GM12878 (cell line): ENCODE measurements around the gene FARS2. TPM values are rescaled to one million over a fixed set of nuclear protein-coding genes. Genes with fewer than 3 reads are reported as not detected.

Experiments
- ATAC-seq: fragments of 200-7000 bp; cut with Tn5 transposase; 3 replicates; pipeline ENCODE4 v1.9.1; 2020; ENCODE audit warnings: mild to moderate bottlenecking, moderate library complexity
- BruUV-seq: library from RNA; stranded (reverse); fragments of 400-500 nt; replicated peaks from 2 replicates; lab custom pipeline; 2021; lab: Mats Ljungman, UMichigan
- CTCF ChIA-PET: fragments of 300-600 bp; sonication (Branson Sonifier 250); formaldehyde crosslinking; extraction: SDS; loops from one replicate; lab custom pipeline; 2021; ENCODE audit warnings: inconsistent platforms; lab: Yijun Ruan, JAX
- POLR2A ChIA-PET: fragments of 350-600 bp; formaldehyde crosslinking; extraction: SDS; loops from one replicate; lab custom pipeline; 2021; ENCODE audit warnings: inconsistent platforms; lab: Charles Lee
- RAD21 ChIA-PET: fragments of 300-600 bp; sonication (Branson Sonifier 250); formaldehyde crosslinking; loops from one replicate; lab custom pipeline; 2023; ENCODE audit warnings: antibody characterized with exemption; ENCODE audit not compliant: unreplicated experiment; lab: Charles Lee
- SMC1A ChIA-PET: fragments of 300-600 bp; sonication (Branson Sonifier 250); formaldehyde crosslinking; loops from one replicate; lab custom pipeline; 2023; ENCODE audit not compliant: unreplicated experiment, uncharacterized antibody; lab: Charles Lee
- DNase-seq: peaks from one replicate; pipeline ENCODE4 v3.0.0-alpha.2; 2011; ENCODE audit warnings: low read depth, low spot score
- FAIRE-seq: peaks from 3 replicates; lab custom pipeline; 2011; peaks lifted over from hg19 to GRCh38; lab: Jason Lieb, UNC
- H2AFZ ChIP-seq: 2 replicates; pipeline ENCODE4 v1.6.0; 2011; ENCODE audit warnings: low read depth, low read length, control low read depth; ENCODE audit not compliant: control insufficient read depth
- H3K27ac ChIP-seq: 2 replicates; pipeline ENCODE4 v1.5.1; 2011; ENCODE audit warnings: control low read depth; ENCODE audit not compliant: control insufficient read depth, insufficient read depth
- H3K27me3 ChIP-seq, 2 experiments: replicated peaks in 1 of 2; 2 replicates each; pipeline versions ENCODE4 v1.6.0 to v1.6.1; 2011; ENCODE audit warnings: low read length in 1 of 2; ENCODE audit not compliant: control insufficient read depth in 2 of 2, insufficient read depth in 2 of 2
- H3K36me3 ChIP-seq, 2 experiments: 2 replicates each; pipeline ENCODE4 v1.5.1; 2011; ENCODE audit warnings: low read length in 1 of 2; ENCODE audit not compliant: control insufficient read depth in 2 of 2, insufficient read depth in 2 of 2
- H3K4me1 ChIP-seq: 2 replicates; pipeline ENCODE4 v1.6.1; 2011; ENCODE audit warnings: mild to moderate bottlenecking, low read length, moderate library complexity, mixed read lengths; ENCODE audit not compliant: control insufficient read depth, insufficient read depth
- H3K4me2 ChIP-seq: 2 replicates; pipeline ENCODE4 v1.6.0; 2011; ENCODE audit warnings: control low read depth; ENCODE audit not compliant: control insufficient read depth, insufficient read depth
- H3K4me3 ChIP-seq: fragments of 200-600 bp; sonication (generic); 2 replicates; pipeline ENCODE4 v1.5.1; 2016
- H3K79me2 ChIP-seq: 2 replicates; pipeline ENCODE4 v1.6.0; 2011; ENCODE audit warnings: low read length; ENCODE audit not compliant: control insufficient read depth, insufficient read depth
- H3K9ac ChIP-seq: 2 replicates; pipeline ENCODE4 v1.8.0; 2011; ENCODE audit warnings: low read length, control low read depth, mixed read lengths; ENCODE audit not compliant: control insufficient read depth, insufficient read depth
- H3K9me3 ChIP-seq: replicated peaks from 3 replicates; pipeline ENCODE4 v1.5.1; 2011; ENCODE audit warnings: mild to moderate bottlenecking, low read length; ENCODE audit not compliant: control insufficient read depth, insufficient read depth
- H4K20me1 ChIP-seq: 2 replicates; pipeline ENCODE4 v1.6.0; 2011; ENCODE audit not compliant: control insufficient read depth, insufficient read depth
- ASH2L ChIP-seq: fragments of 300-600, 200-600 bp; sonication (generic); IDR thresholded peaks from 2 replicates; pipeline ENCODE4 v1.6.1; 2017; ENCODE audit warnings: low read depth, mild to moderate bottlenecking, borderline replicate concordance
- CREB1 ChIP-seq: IDR thresholded peaks from 2 replicates; pipeline ENCODE4 v1.6.1; 2012; ENCODE audit warnings: low read depth, mild to moderate bottlenecking, inconsistent platforms
- HCFC1 ChIP-seq: fragments of 150-350 bp; IDR thresholded peaks from 2 replicates; pipeline ENCODE4 v1.6.1; 2014; ENCODE audit warnings: low read length
- MTA3 ChIP-seq: IDR thresholded peaks from 2 replicates; pipeline ENCODE4 v1.6.1; 2012; ENCODE audit warnings: low read length, inconsistent platforms, borderline replicate concordance
- TCF3 ChIP-seq: IDR thresholded peaks from 2 replicates; pipeline ENCODE4 v1.6.1; 2012; ENCODE audit warnings: low read depth, mild to moderate bottlenecking, low read length, borderline replicate concordance; ENCODE audit not compliant: insufficient read depth
- WGBS: methylation state at CpG from one replicate; pipeline ENCODE4 v1.1.6; 2016; ENCODE audit warnings: low lambda C conversion rate; ENCODE audit not compliant: insufficient replicate concordance, insufficient coverage; ENCODE audit errors: missing lambda C conversion rate; 5-methylcytosine and 5-hydroxymethylcytosine counted together
- in situ Hi-C: fragments of 300-500 bp; cut with MboI; formaldehyde crosslinking; loops from 9 replicates; pipeline ENCODE4 v1.14.3; 2018; ENCODE audit warnings: mixed read lengths
- intact Hi-C: fragments of 100-400 bp; cut with micrococcal nuclease; formaldehyde crosslinking; loops from one replicate; pipeline ENCODE4 v1.14.2; 2022; ENCODE audit not compliant: unreplicated experiment
- polyA plus RNA-seq, 11 experiments: library from polyadenylated mRNA; depleted of rRNA in 4 of 11; unstranded in 6 of 11; stranded (reverse) in 5 of 11; fragments of >200 nt; fragmentation: Nextera tagmentation in 4 of 11; fragmentation: Illumina TruSeq in 1 of 11; extraction: Ambion mirVana in 4 of 11; extraction: Trizol in 1 of 11; gene quantifications; 1 replicate in 1 of 11; 2 replicates in 10 of 11; pipeline versions ENCODE4 v1.2.1 to v1.2.3, GENCODE V29; 2011 to 2016; ENCODE audit warnings: inconsistent platforms in 2 of 11, missing spikeins in 2 of 11, low read depth in 1 of 11
- total RNA-seq, 4 experiments: library from RNA; depleted of rRNA in 3 of 4; stranded (reverse); fragments of >200 nt in 3 of 4; fragmentation: Illumina TruSeq in 1 of 4; extraction: Trizol in 1 of 4; gene quantifications; 2 replicates each; pipeline versions ENCODE4 v1.2.1 to v1.2.3, GENCODE V29; 2013 to 2021
- TF ChIP-seq, protein P1 (sequence below): IDR thresholded peaks from 2 replicates; pipeline ENCODE4 v1.6.1; 2012; ENCODE audit warnings: low read depth, low read length, improper control_type of control experiment
- TF ChIP-seq, protein P2 (sequence below): IDR thresholded peaks from 2 replicates; pipeline ENCODE4 v1.6.1; 2012; ENCODE audit warnings: low read depth, low read length, improper control_type of control experiment
- TF ChIP-seq, protein P3 (sequence below): fragments of 450-650 bp; formaldehyde crosslinking; IDR thresholded peaks from 2 replicates; pipeline ENCODE4 v1.5.0; 2022; ENCODE audit warnings: mild to moderate bottlenecking, missing genetic modification characterization

The FARS2 gene
- total and polyA plus RNA-seq, 10 of the 15 experiments (the other 5 are each of a cell fraction or from before 2014, with no cell fraction given): 16.8 to 46.7 (median 25.6) TPM

DNA sequence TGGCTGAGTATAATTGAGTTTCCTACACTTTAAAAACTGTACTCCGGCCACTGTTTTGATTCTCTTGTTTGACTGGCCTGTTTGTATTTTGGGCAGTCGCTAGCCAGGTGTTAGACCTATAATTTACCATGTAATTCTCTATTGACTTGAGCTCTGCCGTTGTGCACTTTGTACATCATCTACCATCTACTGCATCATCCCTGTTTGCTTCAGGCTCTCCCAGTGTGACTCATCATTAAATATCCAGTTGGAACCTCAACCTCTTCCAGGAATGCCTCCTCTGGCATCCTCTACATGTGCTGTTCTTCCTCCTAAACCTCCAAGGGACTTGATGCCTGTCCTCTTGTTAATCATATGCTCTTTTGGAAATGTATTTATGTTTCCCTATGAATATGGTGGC, 72.3 kb downstream of the FARS2 start (continued):
- TF ChIP-seq, protein P1, sequence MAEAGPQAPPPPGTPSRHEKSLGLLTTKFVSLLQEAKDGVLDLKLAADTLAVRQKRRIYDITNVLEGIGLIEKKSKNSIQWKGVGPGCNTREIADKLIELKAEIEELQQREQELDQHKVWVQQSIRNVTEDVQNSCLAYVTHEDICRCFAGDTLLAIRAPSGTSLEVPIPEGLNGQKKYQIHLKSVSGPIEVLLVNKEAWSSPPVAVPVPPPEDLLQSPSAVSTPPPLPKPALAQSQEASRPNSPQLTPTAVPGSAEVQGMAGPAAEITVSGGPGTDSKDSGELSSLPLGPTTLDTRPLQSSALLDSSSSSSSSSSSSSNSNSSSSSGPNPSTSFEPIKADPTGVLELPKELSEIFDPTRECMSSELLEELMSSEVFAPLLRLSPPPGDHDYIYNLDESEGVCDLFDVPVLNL: no peak
- TF ChIP-seq CREB1: no peak

DNA sequence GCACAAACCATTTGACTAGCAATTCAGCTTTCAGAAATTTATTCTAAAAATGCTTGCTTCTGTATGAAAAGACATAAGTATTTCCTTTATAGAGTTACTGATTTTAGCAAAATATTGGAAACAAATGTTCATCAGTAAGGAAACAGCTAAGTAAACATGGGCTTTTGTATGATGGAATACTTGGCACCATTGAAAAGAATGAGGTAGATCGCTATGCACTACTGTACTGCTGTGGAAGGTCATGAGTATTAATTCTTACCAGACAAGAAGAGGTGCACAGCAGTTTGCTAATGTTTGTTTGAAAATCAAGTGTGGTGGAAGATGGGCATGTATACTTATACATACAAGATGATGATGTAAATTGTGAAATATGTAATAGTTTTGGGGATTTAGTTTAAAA, 73.0 kb downstream of the FARS2 start:
- in situ Hi-C loops: no loop called here
- Histone ChIP-seq H2AFZ (no peak overlapping the region), H3K4me2 (no peak overlapping the region; the same call in 1 of the 2 replicates), H4K20me1 (no peaks in the 10 kb centered on the region)
- POLR2A ChIA-PET: no interaction called here
- no TSS peak for BruUV-seq
- ATAC-seq: no peak
- TF ChIP-seq HCFC1 (no peak), ASH2L (no peak), MTA3 (no peak), TCF3 (no peak)
- TF ChIP-seq, protein P2, sequence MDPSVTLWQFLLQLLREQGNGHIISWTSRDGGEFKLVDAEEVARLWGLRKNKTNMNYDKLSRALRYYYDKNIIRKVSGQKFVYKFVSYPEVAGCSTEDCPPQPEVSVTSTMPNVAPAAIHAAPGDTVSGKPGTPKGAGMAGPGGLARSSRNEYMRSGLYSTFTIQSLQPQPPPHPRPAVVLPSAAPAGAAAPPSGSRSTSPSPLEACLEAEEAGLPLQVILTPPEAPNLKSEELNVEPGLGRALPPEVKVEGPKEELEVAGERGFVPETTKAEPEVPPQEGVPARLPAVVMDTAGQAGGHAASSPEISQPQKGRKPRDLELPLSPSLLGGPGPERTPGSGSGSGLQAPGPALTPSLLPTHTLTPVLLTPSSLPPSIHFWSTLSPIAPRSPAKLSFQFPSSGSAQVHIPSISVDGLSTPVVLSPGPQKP: no peak
- TF ChIP-seq, protein P3, sequence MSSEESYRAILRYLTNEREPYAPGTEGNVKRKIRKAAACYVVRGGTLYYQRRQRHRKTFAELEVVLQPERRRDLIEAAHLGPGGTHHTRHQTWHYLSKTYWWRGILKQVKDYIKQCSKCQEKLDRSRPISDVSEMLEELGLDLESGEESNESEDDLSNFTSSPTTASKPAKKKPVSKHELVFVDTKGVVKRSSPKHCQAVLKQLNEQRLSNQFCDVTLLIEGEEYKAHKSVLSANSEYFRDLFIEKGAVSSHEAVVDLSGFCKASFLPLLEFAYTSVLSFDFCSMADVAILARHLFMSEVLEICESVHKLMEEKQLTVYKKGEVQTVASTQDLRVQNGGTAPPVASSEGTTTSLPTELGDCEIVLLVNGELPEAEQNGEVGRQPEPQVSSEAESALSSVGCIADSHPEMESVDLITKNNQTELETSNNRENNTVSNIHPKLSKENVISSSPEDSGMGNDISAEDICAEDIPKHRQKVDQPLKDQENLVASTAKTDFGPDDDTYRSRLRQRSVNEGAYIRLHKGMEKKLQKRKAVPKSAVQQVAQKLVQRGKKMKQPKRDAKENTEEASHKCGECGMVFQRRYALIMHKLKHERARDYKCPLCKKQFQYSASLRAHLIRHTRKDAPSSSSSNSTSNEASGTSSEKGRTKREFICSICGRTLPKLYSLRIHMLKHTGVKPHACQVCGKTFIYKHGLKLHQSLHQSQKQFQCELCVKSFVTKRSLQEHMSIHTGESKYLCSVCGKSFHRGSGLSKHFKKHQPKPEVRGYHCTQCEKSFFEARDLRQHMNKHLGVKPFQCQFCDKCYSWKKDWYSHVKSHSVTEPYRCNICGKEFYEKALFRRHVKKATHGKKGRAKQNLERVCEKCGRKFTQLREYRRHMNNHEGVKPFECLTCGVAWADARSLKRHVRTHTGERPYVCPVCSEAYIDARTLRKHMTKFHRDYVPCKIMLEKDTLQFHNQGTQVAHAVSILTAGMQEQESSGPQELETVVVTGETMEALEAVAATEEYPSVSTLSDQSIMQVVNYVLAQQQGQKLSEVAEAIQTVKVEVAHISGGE (CRISPR knock-in tag): no peak
- TF ChIP-seq, all 136 proteins: peak for 0
- FAIRE-seq: no peak
- H3K27ac ChIP-seq: peak overlapping the region; percentile 57; the same call in 1 of the 2 replicates
- CTCF ChIA-PET: no interaction called here
- H3K79me2 ChIP-seq: peaks cover 11% of the 10 kb centered on the region
- intact Hi-C loops: no loop called here
- no peaks in the 10 kb centered on the region for H3K36me3 ChIP-seq
- H3K4me3 ChIP-seq: no peak overlapping the region
- DNase-seq: no peak
- peaks cover 45% of the 10 kb centered on the region for H3K4me1 ChIP-seq
- no peak overlapping the region for H3K9ac ChIP-seq
- H3K27me3 ChIP-seq: no peaks in the 10 kb centered on the region
- SMC1A ChIA-PET: interaction anchor here (1.2 to 1.6 kb wide), 2 partner anchors 16 to 191 kb away, joined by 4 read pairs; no protein-coding TSS in a partner anchor
- RAD21 ChIA-PET: no interaction called here
- no peaks in the 10 kb centered on the region for H3K9me3 ChIP-seq
- WGBS: 100% methylated on average over 1 of the region's 1 CpG
